Lower leg skin (tissue), 3 donors: Measurements from ENCODE around the gene TSPAN16.

Experiments
- CTCF ChIP-seq, 3 donors: fragments of 450-650 bp; IDR thresholded peaks; one replicate each; pipeline ENCODE4 v1.5.1; 2016; ENCODE audit warnings: antibody characterized with exemption in 3 of 3, mild to moderate bottlenecking in 3 of 3, moderate library complexity in 2 of 3
- POLR2A ChIP-seq, 2 donors: fragments of 450-650 bp; IDR thresholded peaks; one replicate each; pipeline ENCODE4 v1.6.1; 2016 to 2017; ENCODE audit warnings: antibody characterized with exemption in 2 of 2, mild to moderate bottlenecking in 1 of 2, moderate library complexity in 1 of 2

GRCh38 chr19:11293433-11294389 is 2.2 kb upstream of the TSPAN16 start:
- TF ChIP-seq CTCF (IDR thresholded peaks at IDR 0.05) (peak in 1 of 3 donors; percentile 97), POLR2A (IDR thresholded peaks at IDR 0.05) (no peak)
